Measurements from ENCODE around the gene GABRB2. TPM values are rescaled to one million over a fixed set of nuclear protein-coding genes. Genes with fewer than 3 reads are reported as not detected.

The GABRB2 gene
- total RNA-seq, 1 experiment from 2014 or later: not detected

GRCh38 chr5:161391016-161391415, 155.5 kb downstream of the GABRB2 start:
- no peak for DNase-seq (ENCODE audit: unreplicated experiment)
- ChIA-PET CTCF (no interaction called here), POLR2A (no interaction called here)
- TF ChIP-seq CTCF (IDR thresholded peaks at IDR 0.05; ENCODE audit: unreplicated experiment): no peak
- intact Hi-C loops (cut with micrococcal nuclease): no loop called here
- Mint-ChIP-seq H3K27ac (ENCODE audit: low read depth, unreplicated experiment) (no peak overlapping the region), H3K9me3 (ENCODE audit: unreplicated experiment) (no peaks in the 10 kb centered on the region), H3K4me1 (ENCODE audit: insufficient read depth, unreplicated experiment) (no peaks in the 10 kb centered on the region), H3K36me3 (ENCODE audit: insufficient read depth, unreplicated experiment) (no peaks in the 10 kb centered on the region), H3K27me3 (ENCODE audit: insufficient read depth, unreplicated experiment) (peaks cover 3% of the 10 kb centered on the region), H3K4me3 (ENCODE audit: unreplicated experiment) (no peak overlapping the region)
- BruUV-seq (replicated peaks): no TSS peak

DNA sequence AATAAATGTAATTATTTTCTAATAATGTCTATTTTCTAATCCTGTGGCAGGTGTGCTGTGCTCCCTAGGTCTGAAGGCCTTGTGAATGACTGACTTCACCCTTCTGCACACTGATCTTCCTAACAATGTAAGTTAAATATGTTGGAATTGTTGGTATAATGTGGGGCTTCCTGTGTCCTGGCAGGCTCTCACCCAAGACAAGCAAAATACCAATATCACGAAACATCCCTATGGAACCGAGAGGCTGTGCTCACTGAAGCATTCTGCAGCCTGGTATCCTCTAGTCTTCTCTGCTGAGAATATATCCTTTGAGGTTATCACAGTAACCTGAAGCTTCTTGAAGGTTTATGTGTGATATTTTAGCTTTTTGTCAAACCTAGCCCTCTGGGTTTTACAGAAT, 159.4 kb downstream of the GABRB2 start:
- Mint-ChIP-seq H3K27ac (ENCODE audit: low read depth, unreplicated experiment) (no peak overlapping the region), H3K4me1 (ENCODE audit: insufficient read depth, unreplicated experiment) (no peaks in the 10 kb centered on the region), H3K4me3 (ENCODE audit: unreplicated experiment) (no peak overlapping the region), H3K27me3 (ENCODE audit: insufficient read depth, unreplicated experiment) (peaks cover 21% of the 10 kb centered on the region), H3K36me3 (ENCODE audit: insufficient read depth, unreplicated experiment) (no peaks in the 10 kb centered on the region), H3K9me3 (ENCODE audit: unreplicated experiment) (no peaks in the 10 kb centered on the region)
- ChIA-PET CTCF (interaction anchor here (0.6 kb wide), 2 partner anchors 87 to 157 kb away, joined by 3 read pairs; no protein-coding TSS in a partner anchor), POLR2A (interaction anchor here (0.6 to 0.7 kb wide), 3 partner anchors 50 to 541 kb away, joined by 3 read pairs; no protein-coding TSS in a partner anchor)
- no peak for TF ChIP-seq CTCF (IDR thresholded peaks at IDR 0.05; ENCODE audit: unreplicated experiment)
- intact Hi-C loops (cut with micrococcal nuclease): no loop called here
- BruUV-seq (replicated peaks): no TSS peak
- DNase-seq (ENCODE audit: unreplicated experiment): no peak

GRCh38 chr5:161385027-161385426, 161.5 kb downstream of the GABRB2 start:
- intact Hi-C loops (cut with micrococcal nuclease): no loop called here
- CTCF ChIA-PET: interaction anchor here (1.6 kb wide), 1 partner anchor 11 kb away, joined by 3 read pairs; no protein-coding TSS in a partner anchor
- BruUV-seq (replicated peaks): no TSS peak
- Mint-ChIP-seq H3K27me3 (ENCODE audit: insufficient read depth, unreplicated experiment) (peaks cover 42% of the 10 kb centered on the region), H3K4me3 (ENCODE audit: unreplicated experiment) (no peak overlapping the region), H3K36me3 (ENCODE audit: insufficient read depth, unreplicated experiment) (no peaks in the 10 kb centered on the region), H3K9me3 (ENCODE audit: unreplicated experiment) (no peaks in the 10 kb centered on the region), H3K4me1 (ENCODE audit: insufficient read depth, unreplicated experiment) (no peaks in the 10 kb centered on the region), H3K27ac (ENCODE audit: low read depth, unreplicated experiment) (no peak overlapping the region)
- no peak for TF ChIP-seq CTCF (IDR thresholded peaks at IDR 0.05; ENCODE audit: unreplicated experiment)
- DNase-seq (ENCODE audit: unreplicated experiment): no peak
- POLR2A ChIA-PET: no interaction called here

DNA sequence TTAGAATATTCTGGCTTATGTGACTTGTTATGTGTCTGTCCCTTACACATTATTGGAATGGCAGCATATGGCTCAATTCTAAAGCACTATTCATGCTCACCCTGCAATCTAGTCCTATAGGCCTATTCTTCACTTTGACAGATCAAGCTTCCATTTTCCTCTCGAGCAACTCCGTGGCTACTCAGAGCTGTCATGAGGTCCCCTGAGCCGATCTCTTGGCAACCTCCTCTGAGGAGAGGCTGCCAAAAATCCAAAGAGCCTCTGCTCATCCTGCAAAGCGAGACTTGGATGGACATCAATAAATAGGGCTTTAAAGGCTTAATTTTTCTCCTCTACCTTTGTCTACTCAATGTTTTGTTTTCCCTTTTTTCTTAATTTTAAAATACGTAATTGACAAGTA, 163.8 kb downstream of the GABRB2 start:
- intact Hi-C loops (cut with micrococcal nuclease): no loop called here
- ChIA-PET CTCF (interaction anchor here (0.7 kb wide), 1 partner anchor 10 kb away, joined by 3 read pairs; no protein-coding TSS in a partner anchor), POLR2A (no interaction called here)
- DNase-seq (ENCODE audit: unreplicated experiment): no peak
- H3K4me1 Mint-ChIP-seq (ENCODE audit: insufficient read depth, unreplicated experiment): no peaks in the 10 kb centered on the region
- no peak for TF ChIP-seq CTCF (IDR thresholded peaks at IDR 0.05; ENCODE audit: unreplicated experiment)
- no peak overlapping the region for H3K4me3 Mint-ChIP-seq (ENCODE audit: unreplicated experiment)
- no peak overlapping the region for H3K27ac Mint-ChIP-seq (ENCODE audit: low read depth, unreplicated experiment)
- no peaks in the 10 kb centered on the region for H3K36me3 Mint-ChIP-seq (ENCODE audit: insufficient read depth, unreplicated experiment)
- H3K27me3 Mint-ChIP-seq (ENCODE audit: insufficient read depth, unreplicated experiment): peaks cover 51% of the 10 kb centered on the region
- no peaks in the 10 kb centered on the region for H3K9me3 Mint-ChIP-seq (ENCODE audit: unreplicated experiment)
- no TSS peak for BruUV-seq (replicated peaks)
